ENCODE data around the gene VDAC2.

The VDAC2 gene

GRCh38 chr10:75231672-75232581 is 21.3 kb downstream of the VDAC2 start:
- no peak for DNase-seq

GRCh38 chr10:75233444-75234016 is 22.9 kb downstream of the VDAC2 start:
- no peak for DNase-seq

- peak; percentile 99 for DNase-seq
Measured at GRCh38 chr10:75234017-75234682, 23.6 kb downstream of the VDAC2 start.

- peak; percentile 26 for DNase-seq
Measured at GRCh38 chr10:75234683-75235374, 24.2 kb downstream of the VDAC2 start.

- DNase-seq: peak; percentile 91
Measured at GRCh38 chr10:75235375-75236177, 25.0 kb downstream of the VDAC2 start, which contains the start of gene COMTD1. TSS of gene COMTD1 (minus strand) at chr10:75235957. CDS start at chr10:75235928, 29 bp downstream.

- no peak for DNase-seq
Measured at GRCh38 chr10:75236178-75236825, 25.7 kb downstream of the VDAC2 start.

- no peak for DNase-seq
Measured at GRCh38 chr10:75238182-75239095, 27.8 kb downstream of the VDAC2 start.

GRCh38 chr10:75239096-75239790 is 28.6 kb downstream of the VDAC2 start:
- DNase-seq: no peak

GRCh38 chr10:75240329-75241076 is 29.9 kb downstream of the VDAC2 start:
- DNase-seq: no peak

GRCh38 chr10:75243426-75243825 is 32.8 kb downstream of the VDAC2 start:
- DNase-seq: no peak

- no peak for DNase-seq
Measured at GRCh38 chr10:75244487-75245353, 34.1 kb downstream of the VDAC2 start.

GRCh38 chr10:75245354-75246250 is 35.0 kb downstream of the VDAC2 start:
- DNase-seq: no peak

- no peak for DNase-seq
Measured at GRCh38 chr10:75246506-75246905, 35.9 kb downstream of the VDAC2 start.

- no peak for DNase-seq
Measured at GRCh38 chr10:75247797-75248196, 37.2 kb downstream of the VDAC2 start.

- DNase-seq: no peak
Measured at GRCh38 chr10:75250934-75251333, 40.3 kb downstream of the VDAC2 start.

- no peak for DNase-seq
Measured at GRCh38 chr10:75253281-75254220, 43.0 kb downstream of the VDAC2 start.
